Panc1 (cell line): ENCODE measurements around the gene NRCAM.

Experiments
- POLR2AphosphoS5 ChIP-seq: IDR thresholded peaks from 2 replicates; pipeline ENCODE4 v1.6.1; 2012; ENCODE audit warnings: mild to moderate bottlenecking, low read depth, low read length, moderate library complexity
- TCF7L2 ChIP-seq: IDR thresholded peaks from 2 replicates; pipeline ENCODE4 v1.6.1; 2011; ENCODE audit warnings: mild to moderate bottlenecking, low read depth, low read length, inconsistent platforms
- TF ChIP-seq, protein P1 (sequence below): fragments of 450-650 bp; IDR thresholded peaks from 2 replicates; pipeline ENCODE4 v1.5.1; 2017; ENCODE audit warnings: mild to moderate bottlenecking
- TF ChIP-seq, protein P2 (sequence below), 2 experiments: IDR thresholded peaks; 2 replicates each; pipeline ENCODE4 v1.6.1; 2011 to 2012; ENCODE audit warnings: low read depth in 2 of 2, control low read depth in 1 of 2, low read length in 1 of 2, mild to moderate bottlenecking in 1 of 2, moderate library complexity in 1 of 2; ENCODE audit not compliant: insufficient read depth in 1 of 2

- TF ChIP-seq, protein P1, sequence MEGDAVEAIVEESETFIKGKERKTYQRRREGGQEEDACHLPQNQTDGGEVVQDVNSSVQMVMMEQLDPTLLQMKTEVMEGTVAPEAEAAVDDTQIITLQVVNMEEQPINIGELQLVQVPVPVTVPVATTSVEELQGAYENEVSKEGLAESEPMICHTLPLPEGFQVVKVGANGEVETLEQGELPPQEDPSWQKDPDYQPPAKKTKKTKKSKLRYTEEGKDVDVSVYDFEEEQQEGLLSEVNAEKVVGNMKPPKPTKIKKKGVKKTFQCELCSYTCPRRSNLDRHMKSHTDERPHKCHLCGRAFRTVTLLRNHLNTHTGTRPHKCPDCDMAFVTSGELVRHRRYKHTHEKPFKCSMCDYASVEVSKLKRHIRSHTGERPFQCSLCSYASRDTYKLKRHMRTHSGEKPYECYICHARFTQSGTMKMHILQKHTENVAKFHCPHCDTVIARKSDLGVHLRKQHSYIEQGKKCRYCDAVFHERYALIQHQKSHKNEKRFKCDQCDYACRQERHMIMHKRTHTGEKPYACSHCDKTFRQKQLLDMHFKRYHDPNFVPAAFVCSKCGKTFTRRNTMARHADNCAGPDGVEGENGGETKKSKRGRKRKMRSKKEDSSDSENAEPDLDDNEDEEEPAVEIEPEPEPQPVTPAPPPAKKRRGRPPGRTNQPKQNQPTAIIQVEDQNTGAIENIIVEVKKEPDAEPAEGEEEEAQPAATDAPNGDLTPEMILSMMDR: no peak
- TF ChIP-seq, protein P2, sequence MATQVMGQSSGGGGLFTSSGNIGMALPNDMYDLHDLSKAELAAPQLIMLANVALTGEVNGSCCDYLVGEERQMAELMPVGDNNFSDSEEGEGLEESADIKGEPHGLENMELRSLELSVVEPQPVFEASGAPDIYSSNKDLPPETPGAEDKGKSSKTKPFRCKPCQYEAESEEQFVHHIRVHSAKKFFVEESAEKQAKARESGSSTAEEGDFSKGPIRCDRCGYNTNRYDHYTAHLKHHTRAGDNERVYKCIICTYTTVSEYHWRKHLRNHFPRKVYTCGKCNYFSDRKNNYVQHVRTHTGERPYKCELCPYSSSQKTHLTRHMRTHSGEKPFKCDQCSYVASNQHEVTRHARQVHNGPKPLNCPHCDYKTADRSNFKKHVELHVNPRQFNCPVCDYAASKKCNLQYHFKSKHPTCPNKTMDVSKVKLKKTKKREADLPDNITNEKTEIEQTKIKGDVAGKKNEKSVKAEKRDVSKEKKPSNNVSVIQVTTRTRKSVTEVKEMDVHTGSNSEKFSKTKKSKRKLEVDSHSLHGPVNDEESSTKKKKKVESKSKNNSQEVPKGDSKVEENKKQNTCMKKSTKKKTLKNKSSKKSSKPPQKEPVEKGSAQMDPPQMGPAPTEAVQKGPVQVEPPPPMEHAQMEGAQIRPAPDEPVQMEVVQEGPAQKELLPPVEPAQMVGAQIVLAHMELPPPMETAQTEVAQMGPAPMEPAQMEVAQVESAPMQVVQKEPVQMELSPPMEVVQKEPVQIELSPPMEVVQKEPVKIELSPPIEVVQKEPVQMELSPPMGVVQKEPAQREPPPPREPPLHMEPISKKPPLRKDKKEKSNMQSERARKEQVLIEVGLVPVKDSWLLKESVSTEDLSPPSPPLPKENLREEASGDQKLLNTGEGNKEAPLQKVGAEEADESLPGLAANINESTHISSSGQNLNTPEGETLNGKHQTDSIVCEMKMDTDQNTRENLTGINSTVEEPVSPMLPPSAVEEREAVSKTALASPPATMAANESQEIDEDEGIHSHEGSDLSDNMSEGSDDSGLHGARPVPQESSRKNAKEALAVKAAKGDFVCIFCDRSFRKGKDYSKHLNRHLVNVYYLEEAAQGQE (IDR thresholded peaks at IDR 0.05; ENCODE audit: insufficient read depth in 1 of 2, low read depth in 2 of 2, low read length in 1 of 2): no peak
- TF ChIP-seq TCF7L2: no peak
- no peak for TF ChIP-seq POLR2AphosphoS5
These were observed 289.5 kb downstream of the NRCAM start for GRCh38 chr7:108166687-108167086.
